Gastrocnemius medialis (tissue), 4 donors: ENCODE results near the gene PLPPR1.

Experiments
- POLR2A ChIP-seq, 2 donors: fragments of 450-650 bp; IDR thresholded peaks; one replicate each; pipeline ENCODE4 v1.6.1; 2017; ENCODE audit warnings: antibody characterized with exemption in 2 of 2, mild to moderate bottlenecking in 2 of 2, moderate library complexity in 2 of 2
- TF ChIP-seq, protein P1 (sequence below), 5 experiments: fragments of 450-650 bp in 3 of 5; fragments of 200-600 bp in 2 of 5; sonication (generic) in 2 of 5; IDR thresholded peaks in 4 of 5; conservative IDR thresholded peaks in 1 of 5; 1 replicate in 4 of 5; 2 replicates in 1 of 5; pipeline ENCODE4 v1.5.1; 2016 to 2019; ENCODE audit warnings: antibody characterized with exemption in 5 of 5, mild to moderate bottlenecking in 3 of 5, moderate library complexity in 3 of 5

DNA sequence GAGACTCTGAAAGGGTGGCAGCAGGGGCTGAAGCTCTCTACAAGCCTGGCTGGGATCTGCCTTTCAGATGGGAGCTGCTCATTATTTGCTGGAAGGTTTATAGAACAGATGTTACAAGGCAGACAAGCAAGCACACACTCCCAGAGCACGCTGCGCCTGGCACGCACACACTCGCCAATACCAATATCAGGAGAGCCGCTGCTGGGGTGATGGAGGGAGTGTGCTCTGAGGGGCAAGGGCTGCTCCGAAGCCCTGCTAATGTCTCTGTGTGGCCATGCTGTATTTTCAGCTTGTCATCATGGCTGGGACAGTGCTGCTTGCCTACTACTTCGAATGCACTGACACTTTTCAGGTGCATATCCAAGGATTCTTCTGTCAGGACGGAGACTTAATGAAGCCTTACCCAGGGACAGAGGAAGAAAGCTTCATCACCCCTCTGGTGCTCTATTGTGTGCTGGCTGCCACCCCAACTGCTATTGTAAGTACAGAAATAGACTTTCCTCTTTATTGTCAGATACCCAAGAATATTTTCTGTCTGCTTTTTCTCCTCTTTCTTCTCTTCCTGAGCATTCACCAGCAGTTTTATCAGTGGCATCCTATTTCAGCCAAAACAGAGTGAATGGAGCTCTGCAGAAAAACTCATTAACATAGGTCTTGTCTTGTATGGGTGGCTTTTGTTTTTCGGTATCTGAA lies 241.2 kb downstream of the PLPPR1 start:
- TF ChIP-seq, protein P1, sequence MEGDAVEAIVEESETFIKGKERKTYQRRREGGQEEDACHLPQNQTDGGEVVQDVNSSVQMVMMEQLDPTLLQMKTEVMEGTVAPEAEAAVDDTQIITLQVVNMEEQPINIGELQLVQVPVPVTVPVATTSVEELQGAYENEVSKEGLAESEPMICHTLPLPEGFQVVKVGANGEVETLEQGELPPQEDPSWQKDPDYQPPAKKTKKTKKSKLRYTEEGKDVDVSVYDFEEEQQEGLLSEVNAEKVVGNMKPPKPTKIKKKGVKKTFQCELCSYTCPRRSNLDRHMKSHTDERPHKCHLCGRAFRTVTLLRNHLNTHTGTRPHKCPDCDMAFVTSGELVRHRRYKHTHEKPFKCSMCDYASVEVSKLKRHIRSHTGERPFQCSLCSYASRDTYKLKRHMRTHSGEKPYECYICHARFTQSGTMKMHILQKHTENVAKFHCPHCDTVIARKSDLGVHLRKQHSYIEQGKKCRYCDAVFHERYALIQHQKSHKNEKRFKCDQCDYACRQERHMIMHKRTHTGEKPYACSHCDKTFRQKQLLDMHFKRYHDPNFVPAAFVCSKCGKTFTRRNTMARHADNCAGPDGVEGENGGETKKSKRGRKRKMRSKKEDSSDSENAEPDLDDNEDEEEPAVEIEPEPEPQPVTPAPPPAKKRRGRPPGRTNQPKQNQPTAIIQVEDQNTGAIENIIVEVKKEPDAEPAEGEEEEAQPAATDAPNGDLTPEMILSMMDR (IDR thresholded peaks at IDR 0.05 in 4 of 5, conservative IDR thresholded peaks at IDR 0.05 in 1 of 5): no peak
- no peak for TF ChIP-seq POLR2A (IDR thresholded peaks at IDR 0.05)
